Measurements from ENCODE around the gene BPIFA1.

The BPIFA1 gene

DNA sequence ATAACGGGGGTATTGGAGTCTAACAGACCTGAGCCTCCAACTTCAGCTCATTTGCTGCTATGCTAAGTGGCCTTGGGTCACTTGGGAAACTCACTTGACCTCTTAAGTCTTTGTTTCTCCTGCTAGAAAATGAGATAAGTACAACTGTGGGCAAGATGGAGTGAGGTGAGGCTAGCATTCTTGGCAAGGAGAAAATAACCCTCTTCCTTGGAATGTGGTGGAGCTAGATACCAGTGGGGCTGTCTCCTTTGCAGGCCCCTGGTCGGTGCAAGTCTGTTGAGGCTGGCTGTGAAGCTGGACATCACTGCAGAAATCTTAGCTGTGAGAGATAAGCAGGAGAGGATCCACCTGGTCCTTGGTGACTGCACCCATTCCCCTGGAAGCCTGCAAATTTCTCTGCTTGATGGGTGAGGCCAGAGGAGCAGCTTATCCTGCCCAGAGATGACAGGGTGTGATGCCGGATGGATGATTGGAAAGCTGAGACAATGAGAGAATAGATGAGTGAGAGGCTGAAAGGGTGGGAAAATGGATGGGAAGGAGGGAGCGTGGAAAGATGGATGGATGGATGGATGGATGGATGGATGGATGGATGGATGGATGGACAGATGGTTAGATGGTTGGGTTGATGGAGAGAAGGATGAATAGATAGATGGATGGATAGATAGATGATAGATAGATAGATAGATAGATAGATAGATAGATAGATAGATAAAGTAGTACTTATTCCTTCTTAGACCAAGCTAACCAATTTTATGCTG, 4.4 kb downstream of the BPIFA1 start:
- no peak for DNase-seq (ENCODE audit: low read depth in 3 of 3)

GRCh38 chr20:33240923-33241322, 5.1 kb downstream of the BPIFA1 start:
- DNase-seq (ENCODE audit: low read depth in 3 of 3), result no peak

GRCh38 chr20:33242319-33243100, 6.7 kb downstream of the BPIFA1 start:
- DNase-seq (ENCODE audit: low read depth in 3 of 3), result no peak

- DNase-seq (ENCODE audit: low read depth in 3 of 3), result no peak
Measured at GRCh38 chr20:33246077-33246476, 10.3 kb downstream of the BPIFA1 start.

- DNase-seq (ENCODE audit: low read depth in 3 of 3), result no peak
Measured at GRCh38 chr20:33249456-33249855, 13.7 kb downstream of the BPIFA1 start.

DNA sequence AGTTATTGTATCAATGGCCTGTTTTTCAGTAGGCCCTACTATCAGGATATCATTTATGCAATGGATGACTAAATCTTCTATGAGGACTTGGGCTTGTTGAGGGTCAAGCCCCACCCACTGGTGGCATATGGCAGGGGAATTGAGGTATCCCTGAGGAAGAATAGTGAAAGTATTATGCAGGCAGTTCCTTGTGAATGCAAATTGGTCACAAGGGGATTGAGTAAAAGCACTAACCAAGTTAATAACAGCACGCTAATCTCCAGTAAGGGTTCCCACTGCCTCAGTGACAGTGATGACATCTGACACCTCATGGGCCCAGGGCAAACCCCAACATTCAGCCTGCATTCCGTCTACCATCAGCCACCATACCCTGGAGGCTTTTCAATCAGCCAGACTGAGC, 14.9 kb downstream of the BPIFA1 start:
- DNase-seq (ENCODE audit: low read depth in 3 of 3), result no peak

DNA sequence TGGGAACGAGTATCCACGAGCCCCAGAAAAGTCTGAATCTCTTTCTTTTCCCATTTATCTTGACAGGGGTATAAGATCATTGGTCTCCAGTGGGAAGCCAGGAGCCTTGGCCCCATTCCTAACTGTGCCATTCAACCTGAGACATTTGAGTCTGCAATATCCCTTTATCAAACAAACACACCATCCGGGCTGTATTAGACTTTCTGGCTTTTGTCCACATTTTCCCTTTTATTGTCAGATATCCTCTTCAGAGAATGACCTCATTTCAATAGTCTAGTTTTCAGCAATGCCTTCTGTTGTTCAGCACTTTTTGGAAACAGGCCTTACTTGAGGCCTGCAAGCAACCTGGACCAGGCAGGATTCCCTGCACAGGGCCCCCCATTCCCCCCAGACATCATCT, 15.7 kb downstream of the BPIFA1 start:
- no peak for DNase-seq (ENCODE audit: low read depth in 3 of 3)

DNA sequence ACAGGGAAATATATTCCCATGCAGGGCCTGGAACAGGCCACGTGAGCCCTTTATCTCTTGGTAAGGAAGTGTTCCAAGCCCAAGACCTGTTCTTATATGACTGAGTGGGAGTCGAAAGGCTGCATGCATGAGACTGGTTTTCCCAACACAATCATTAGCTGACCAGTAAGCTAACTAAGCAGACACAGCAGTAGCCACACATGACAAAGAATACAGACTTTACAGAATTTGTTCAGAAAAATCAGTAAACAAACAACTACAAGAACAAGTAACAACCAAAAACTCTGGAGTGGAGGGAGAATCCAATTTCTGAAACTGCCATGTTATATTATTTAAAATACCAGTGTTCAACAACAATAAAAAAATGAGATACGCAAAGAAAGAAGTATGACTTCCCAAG, 16.7 kb downstream of the BPIFA1 start:
- no peak for DNase-seq (ENCODE audit: low read depth in 3 of 3)

GRCh38 chr20:33255005-33255404, 19.2 kb downstream of the BPIFA1 start:
- no peak for DNase-seq (ENCODE audit: low read depth in 3 of 3)

GRCh38 chr20:33257237-33257636, 21.4 kb downstream of the BPIFA1 start:
- no peak for DNase-seq (ENCODE audit: low read depth in 3 of 3)

DNA sequence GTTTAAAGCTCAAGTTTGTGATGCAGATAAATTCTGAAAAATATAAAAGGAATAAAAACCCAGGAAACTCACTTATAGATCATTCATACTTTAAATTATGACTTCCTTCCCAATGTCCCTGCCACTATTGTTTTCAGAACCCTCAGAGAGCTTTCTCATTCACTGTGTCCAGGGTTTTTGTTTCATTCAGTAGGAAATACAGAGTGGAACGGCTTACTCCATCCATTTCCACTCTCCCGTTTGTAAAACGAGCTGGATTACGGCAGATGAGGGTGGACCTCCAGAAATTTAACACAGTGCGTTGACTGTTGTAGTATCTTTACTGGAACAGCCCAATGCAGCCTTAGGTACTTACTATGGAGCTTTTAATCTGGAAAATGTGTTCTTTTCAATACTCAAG, 23.6 kb downstream of the BPIFA1 start:
- DNase-seq (ENCODE audit: low read depth in 3 of 3), result no peak

DNA sequence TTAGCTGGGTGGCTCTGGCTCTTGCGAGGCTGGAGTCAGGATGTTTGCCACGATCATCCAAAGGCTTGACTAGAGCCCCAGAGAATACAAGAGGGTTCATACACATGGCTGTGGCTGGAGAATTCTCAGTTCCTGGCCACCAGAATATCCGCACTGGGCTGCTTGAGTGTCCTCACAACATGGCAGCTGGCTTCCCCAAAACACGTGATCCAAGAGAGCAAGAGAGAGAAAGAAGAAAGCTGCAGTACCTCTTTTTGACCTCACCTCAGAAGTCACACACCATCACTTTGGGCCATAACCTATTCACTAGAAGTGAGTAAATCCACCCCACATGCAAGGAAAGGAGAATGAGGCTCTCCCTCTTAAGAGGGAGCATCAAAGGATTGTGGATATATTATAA, 25.7 kb downstream of the BPIFA1 start:
- no peak for DNase-seq (ENCODE audit: low read depth in 3 of 3)

DNA sequence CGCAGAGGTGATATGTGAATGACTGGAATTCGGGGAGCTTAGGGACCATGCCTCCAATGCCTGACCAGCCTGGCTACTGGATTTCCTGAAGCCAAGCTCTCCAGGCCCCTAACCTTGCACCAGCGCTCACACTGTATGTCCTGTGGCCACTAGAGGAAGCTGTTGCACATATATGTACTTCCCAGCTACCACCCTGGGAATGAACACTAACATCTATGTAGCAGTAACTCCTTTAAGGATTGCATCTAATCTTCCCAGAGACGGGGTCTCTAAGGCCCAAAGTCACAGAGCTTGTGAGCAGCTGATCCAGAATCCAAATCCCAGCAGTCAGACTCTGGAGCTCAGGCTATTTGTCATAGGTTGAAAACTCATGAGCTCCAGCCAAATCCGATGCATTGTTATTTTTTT, 26.9 kb downstream of the BPIFA1 start:
- DNase-seq (ENCODE audit: low read depth in 3 of 3), result no peak

GRCh38 chr20:33263784-33264183, 28.0 kb downstream of the BPIFA1 start:
- no peak for DNase-seq (ENCODE audit: low read depth in 3 of 3)

- no peak for DNase-seq (ENCODE audit: low read depth in 3 of 3)
Measured at GRCh38 chr20:33267701-33268100, 31.9 kb downstream of the BPIFA1 start.

GRCh38 chr20:33272155-33272873, 36.5 kb downstream of the BPIFA1 start:
- no peak for DNase-seq (ENCODE audit: low read depth in 3 of 3)

DNA sequence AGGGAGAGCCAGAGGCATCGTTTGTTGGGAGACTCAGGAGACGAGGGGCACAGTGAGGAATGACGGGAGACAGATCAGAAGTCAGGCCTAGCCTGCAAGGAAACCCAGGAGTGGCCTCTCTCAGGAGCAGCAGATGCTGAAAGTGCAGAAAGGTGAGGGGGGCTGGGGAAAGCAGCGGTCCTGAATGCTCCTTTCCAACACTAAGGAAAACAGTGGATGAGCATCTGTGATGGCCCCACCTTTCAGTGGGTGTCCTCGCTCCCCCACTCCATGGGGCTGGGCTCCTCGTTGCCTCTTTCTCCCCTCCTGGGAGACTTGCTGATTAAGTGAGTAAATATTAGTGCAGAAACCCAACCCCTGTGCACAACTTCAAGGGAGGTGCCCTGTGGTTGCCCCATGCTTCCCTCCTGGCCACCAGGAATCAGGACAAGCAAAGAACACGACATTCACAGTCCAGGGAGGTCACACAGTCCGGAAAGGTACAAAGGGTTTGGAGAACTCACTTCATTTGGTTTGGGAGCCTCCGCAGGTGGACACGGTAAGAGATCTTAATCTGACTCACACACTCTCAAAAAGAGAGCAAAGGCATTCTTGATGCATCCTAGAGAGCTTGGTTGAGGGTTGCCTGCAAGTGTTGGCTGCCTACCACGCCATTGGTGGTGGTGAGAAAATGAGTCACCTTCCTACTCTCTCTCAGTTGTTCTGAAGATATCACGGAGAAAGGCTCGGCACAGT, 37.5 kb downstream of the BPIFA1 start:
- DNase-seq (ENCODE audit: low read depth in 3 of 3), result peak in 1 of 3 donors; percentile 2

DNA sequence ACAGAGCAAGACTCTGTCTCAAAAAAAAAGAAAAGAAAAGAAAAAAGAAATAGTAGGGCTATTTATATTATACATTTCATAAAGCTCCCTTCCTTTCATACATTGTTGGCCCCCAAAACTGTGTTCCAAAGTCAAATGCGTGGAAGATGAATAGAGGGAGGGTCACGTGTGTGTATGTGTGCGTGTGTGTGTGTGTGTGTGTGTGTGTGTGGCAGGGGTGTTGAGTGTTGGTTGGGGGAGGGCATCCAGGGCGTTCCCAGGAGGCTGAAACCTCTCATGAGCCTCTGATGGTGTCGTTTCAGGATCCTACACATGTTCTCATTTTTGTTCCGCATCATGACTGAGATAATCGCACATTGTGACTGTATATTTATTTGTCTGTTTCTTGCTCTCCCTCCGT, 39.4 kb downstream of the BPIFA1 start:
- DNase-seq (ENCODE audit: low read depth in 3 of 3), result no peak

- no peak for DNase-seq (ENCODE audit: low read depth in 3 of 3)
Measured at GRCh38 chr20:33275871-33276270, 40.1 kb downstream of the BPIFA1 start.

DNA sequence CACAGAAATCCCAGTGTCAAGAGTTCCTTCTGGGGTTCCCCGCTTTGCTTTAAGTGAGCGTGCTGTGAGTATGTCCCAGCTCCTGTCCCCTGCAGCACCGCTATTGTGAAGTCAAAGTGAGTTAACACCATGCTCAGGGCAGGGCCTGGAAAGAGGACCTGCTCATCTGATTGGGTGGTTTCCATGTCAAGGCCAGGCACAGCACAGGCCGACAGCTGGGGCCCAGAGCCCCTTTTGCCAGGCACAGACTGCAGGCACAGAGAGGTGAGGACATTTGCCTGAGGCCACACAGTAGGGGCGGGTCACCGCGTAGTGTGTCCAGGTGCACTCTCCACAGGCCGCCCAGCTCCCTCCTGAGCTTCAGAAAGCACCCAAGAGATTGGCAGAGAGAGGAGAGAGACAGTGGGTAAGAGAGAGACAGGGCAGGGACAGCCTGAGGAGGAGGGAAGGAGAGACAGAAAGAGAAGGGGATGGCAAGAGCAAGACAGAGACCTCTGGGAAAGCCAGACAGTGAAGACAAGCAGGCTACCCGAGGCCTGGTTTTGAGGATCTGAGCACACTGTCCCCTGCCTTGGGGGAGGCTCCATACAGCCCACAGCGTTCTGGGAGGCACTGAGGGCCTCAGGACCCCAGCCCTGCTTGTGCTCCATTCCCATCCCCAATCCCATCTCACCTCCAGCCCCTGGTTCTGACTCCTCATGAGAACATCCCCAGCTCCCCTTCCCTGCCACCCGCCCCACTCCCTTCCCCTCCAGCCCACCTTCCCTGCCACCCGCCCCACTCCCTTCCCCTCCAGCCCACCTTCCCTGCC, 40.7 kb downstream of the BPIFA1 start:
- no peak for DNase-seq (ENCODE audit: low read depth in 3 of 3)

Data from stimulated activated CD4-positive, alpha-beta T cell treated with anti-CD3 and anti-CD28 coated beads, TNF-alpha, amount 100 ng/mL, for 48 hours (primary cell).